ENCODE measurements around the gene MYPOP.

DNA sequence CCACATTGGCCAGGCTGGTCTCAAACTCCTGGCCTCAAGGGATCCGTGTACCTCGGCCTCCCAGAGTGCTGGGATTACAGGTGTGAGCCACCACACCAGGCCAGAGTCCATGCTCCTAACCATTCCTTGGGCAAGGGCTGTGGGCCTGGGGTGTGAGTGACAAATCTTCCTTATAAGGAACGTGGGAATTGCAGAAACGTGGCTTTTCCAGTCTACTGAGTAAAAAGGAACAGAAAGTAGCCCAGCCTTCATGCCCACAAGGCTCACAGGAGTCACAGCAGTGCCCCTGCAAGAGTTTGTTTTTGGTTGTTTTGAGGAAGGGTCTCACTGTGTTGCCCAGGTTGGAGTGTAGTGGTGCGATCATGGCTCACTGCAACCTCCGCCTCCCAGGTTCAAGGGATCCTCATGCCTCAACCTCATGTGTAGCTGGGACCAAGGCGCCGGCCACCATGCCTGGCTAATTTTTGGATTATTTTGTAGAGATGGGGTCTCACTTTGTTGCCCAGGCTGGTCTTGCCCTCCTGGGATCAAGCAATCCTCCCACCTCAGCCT, 5.1 kb downstream of the MYPOP start:
- TF ChIP-seq, protein P1, sequence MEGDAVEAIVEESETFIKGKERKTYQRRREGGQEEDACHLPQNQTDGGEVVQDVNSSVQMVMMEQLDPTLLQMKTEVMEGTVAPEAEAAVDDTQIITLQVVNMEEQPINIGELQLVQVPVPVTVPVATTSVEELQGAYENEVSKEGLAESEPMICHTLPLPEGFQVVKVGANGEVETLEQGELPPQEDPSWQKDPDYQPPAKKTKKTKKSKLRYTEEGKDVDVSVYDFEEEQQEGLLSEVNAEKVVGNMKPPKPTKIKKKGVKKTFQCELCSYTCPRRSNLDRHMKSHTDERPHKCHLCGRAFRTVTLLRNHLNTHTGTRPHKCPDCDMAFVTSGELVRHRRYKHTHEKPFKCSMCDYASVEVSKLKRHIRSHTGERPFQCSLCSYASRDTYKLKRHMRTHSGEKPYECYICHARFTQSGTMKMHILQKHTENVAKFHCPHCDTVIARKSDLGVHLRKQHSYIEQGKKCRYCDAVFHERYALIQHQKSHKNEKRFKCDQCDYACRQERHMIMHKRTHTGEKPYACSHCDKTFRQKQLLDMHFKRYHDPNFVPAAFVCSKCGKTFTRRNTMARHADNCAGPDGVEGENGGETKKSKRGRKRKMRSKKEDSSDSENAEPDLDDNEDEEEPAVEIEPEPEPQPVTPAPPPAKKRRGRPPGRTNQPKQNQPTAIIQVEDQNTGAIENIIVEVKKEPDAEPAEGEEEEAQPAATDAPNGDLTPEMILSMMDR (conservative IDR thresholded peaks at IDR 0.05; ENCODE audit: low read depth, low read length), result no peak
- no peak for TF ChIP-seq EZH2 (IDR thresholded peaks at IDR 0.05; ENCODE audit: low read length, unreplicated experiment)
